Pancreas (tissue), 10 donors: ENCODE results near the gene CYTIP. TPM values are rescaled to one million over a fixed set of nuclear protein-coding genes. Genes with fewer than 3 reads are reported as not detected.

Experiments
- ATAC-seq, 4 donors: fragments of 200-7000 bp; cut with Tn5 transposase; one replicate each; pipeline versions ENCODE4 v1.8.0 to v1.9.1; 2020; ENCODE audit warnings: mild to moderate bottlenecking in 4 of 4, moderate library complexity in 4 of 4
- DNase-seq, 6 donors: peaks; one replicate each; pipeline ENCODE4 v3.0.0-alpha.2; 2020
- FAIRE-seq: peaks from 2 replicates; lab custom pipeline; 2012; peaks lifted over from hg19 to GRCh38; lab: Jason Lieb, UNC
- H3K27ac ChIP-seq, 4 donors: fragments of 200-600 bp; sonication (generic); 1 replicate in 3 of 4; 2 replicates in 1 of 4; pipeline versions ENCODE4 v1.5.0 to v1.8.0; 2020
- H3K27me3 ChIP-seq, 4 donors: fragments of 200-600 bp; one replicate each; pipeline ENCODE4 v1.8.0; 2021
- H3K36me3 ChIP-seq, 3 donors: fragments of 200-600 bp; sonication (generic) in 1 of 3; one replicate each; pipeline versions ENCODE4 v1.5.0 to v1.8.0; 2020 to 2021
- H3K4me1 ChIP-seq, 3 donors: fragments of 200-600 bp; one replicate each; pipeline ENCODE4 v1.8.0; 2021
- H3K4me3 ChIP-seq, 4 donors: fragments of 200-600 bp; sonication (generic) in 2 of 4; one replicate each; pipeline versions ENCODE4 v1.5.0 to v1.8.0; 2020 to 2021
- H3K9me3 ChIP-seq, 4 donors: fragments of 200-600 bp; one replicate each; pipeline ENCODE4 v1.8.0; 2021
- CTCF ChIP-seq, 4 donors: fragments of 200-600 bp; sonication (generic) in 3 of 4; IDR thresholded peaks; one replicate each; pipeline versions ENCODE4 v1.5.0 to v1.8.0; 2021; ENCODE audit warnings: antibody characterized with exemption in 4 of 4
- WGBS, 2 donors: extraction: QIAGEN DNeasy Blood & Tissue Kit; methylation state at CpG; one replicate each; pipeline ENCODE4 v1.1.7; 2013; 5-methylcytosine and 5-hydroxymethylcytosine counted together
- intact Hi-C, 3 donors: fragments of 100-400 bp; cut with DNase I; formaldehyde crosslinking; loops; one replicate each; pipeline versions ENCODE4 v1.11.1 to v1.14.2; 2022
- polyA plus RNA-seq, 2 donors: library from polyadenylated mRNA; stranded (reverse); fragments of 200-250 nt; gene quantifications; one replicate each; pipeline ENCODE4 v1.2.3, GENCODE V29; 2013
- total RNA-seq, 6 donors: library from RNA; stranded (reverse); fragmentation: NEBNext Ultra II Directional in 4 of 6; extraction: Animal tissue kit (Norgen Biotek cat#: 25700) in 4 of 6; gene quantifications; one replicate each; pipeline versions ENCODE4 v1.2.1 to v1.2.4, GENCODE V29; 2021 to 2023
- donor health status: healthy with polysubstance abuse.
- donor health status: DM: no; HTN: no; CAD: no; lungs with moderate emphysema.
- donor health status: DM: no; HTN: no; CAD: no.
- donor health status: control.
- donor health status: control.
- donor health status: Bipolar disorder and iron deficiency.
- donor health status: DM: yes; HTN: yes; CAD: no.
- donor health status: DM: no; HTN: no; CAD: no.
- donor health status: DM: no; HTN: no; CAD: no.
- donor health status: DM: yes; HTN: yes; CAD: no.

The CYTIP gene
- total and polyA plus RNA-seq, 8 donors = 0.47 to 6.4 (median 2.7) TPM

GRCh38 chr2:157479081-157480027 lies 35.5 kb upstream of the CYTIP start:
- no peak overlapping the region for H3K27ac ChIP-seq
- H3K9me3 ChIP-seq = no peaks in the 10 kb centered on the region
- WGBS, 2 donors = 90 to 95% methylated on average over 7 of the region's 7 CpGs
- no peak for TF ChIP-seq CTCF (IDR thresholded peaks at IDR 0.05)
- ATAC-seq = peak in 2 of 4 donors; percentile 27 to 42
- no peak for FAIRE-seq
- peaks cover 0 to 5% (median 0%) of the 10 kb centered on the region in 3 donors for H3K4me1 ChIP-seq
- intact Hi-C loops = no loop called here
- no peak for DNase-seq
- H3K4me3 ChIP-seq = no peak overlapping the region
- no peaks in the 10 kb centered on the region for H3K27me3 ChIP-seq
- H3K36me3 ChIP-seq = no peaks in the 10 kb centered on the region

GRCh38 chr2:157477919-157478318 lies 34.0 kb upstream of the CYTIP start:
- Histone ChIP-seq H3K4me3 (no peak overlapping the region), H3K27ac (no peak overlapping the region), H3K9me3 (no peaks in the 10 kb centered on the region), H3K27me3 (no peaks in the 10 kb centered on the region), H3K4me1 (peaks cover 0 to 5% (median 0%) of the 10 kb centered on the region in 3 donors), H3K36me3 (no peaks in the 10 kb centered on the region)
- DNase-seq = no peak
- ATAC-seq = no peak
- no peak for FAIRE-seq
- TF ChIP-seq CTCF (IDR thresholded peaks at IDR 0.05) = no peak
- intact Hi-C loops = no loop called here

DNA sequence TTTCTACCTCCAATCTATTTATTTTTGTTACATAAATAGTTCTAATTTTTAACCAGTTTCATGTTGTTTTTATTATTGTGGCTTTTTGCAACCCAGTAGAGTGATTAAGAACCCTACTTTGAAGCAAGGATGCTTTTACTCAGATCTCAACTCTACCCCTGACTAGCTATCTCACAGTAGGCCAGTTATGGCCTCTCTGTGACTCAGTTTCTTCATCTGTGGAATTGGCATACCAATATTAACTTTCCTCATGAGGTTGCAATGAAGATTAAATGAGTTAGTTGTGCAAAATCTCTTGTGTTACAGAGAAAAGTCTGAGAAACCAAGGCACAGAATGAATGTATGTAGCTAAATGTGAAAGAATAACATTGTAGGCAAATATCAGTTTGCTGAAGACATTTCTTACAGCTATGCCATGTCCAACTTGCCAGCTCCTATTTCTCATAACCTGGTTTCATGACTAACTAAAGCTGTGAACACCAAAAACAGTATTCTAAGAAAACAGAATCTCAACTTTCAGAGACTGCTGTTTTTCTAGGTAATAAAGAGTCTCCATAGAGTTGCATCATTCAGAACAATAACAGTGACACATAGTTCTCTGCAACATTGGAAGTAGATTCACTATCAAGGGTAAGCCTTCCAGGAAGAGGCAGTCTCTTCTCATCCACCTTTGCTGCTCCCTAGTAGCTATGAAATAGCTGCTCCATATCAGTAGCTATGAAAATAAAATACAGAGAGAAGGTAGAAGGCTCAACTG lies 33.2 kb upstream of the CYTIP start:
- ATAC-seq (no peak), DNase-seq (no peak), FAIRE-seq (no peak)
- H3K36me3 ChIP-seq = no peaks in the 10 kb centered on the region
- no peaks in the 10 kb centered on the region for H3K9me3 ChIP-seq
- intact Hi-C loops = no loop called here
- no peak for TF ChIP-seq CTCF (IDR thresholded peaks at IDR 0.05)
- H3K4me3 ChIP-seq = no peak overlapping the region
- peaks cover 0 to 5% (median 0%) of the 10 kb centered on the region in 3 donors for H3K4me1 ChIP-seq
- H3K27me3 ChIP-seq = no peaks in the 10 kb centered on the region
- no peak overlapping the region for H3K27ac ChIP-seq

DNA sequence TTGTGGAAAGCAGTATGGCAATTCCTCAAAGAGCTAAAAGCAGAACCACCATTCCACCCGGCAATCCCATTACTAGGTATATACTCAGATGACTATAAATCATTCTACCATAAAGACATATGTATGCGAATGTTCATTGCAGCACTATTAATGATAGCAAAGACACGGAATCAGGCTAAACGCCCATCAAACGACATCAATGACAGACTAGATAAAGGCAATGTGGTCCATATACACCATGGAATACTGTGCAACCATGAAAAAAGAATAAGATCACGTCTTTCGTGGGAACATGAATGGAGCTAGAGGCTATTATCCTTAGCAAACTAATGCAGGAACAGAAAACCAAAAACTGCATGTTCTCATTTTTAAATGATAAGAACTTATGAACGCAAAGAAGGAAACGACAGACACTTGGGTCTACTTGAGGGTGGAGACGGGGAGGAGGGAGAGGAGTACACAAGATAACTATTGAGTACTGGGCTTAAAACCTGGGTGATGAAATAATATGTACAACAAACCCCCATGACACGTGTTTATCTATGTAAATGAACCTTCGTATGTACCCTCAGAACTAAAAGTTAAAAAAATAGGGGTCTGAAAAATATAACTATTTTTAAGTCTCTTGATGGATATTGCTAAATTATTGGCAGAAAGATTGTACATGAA lies 32.0 kb upstream of the CYTIP start:
- WGBS, 2 donors = 91% methylated on average over 12 of the region's 12 CpGs
- Histone ChIP-seq H3K36me3 (no peaks in the 10 kb centered on the region), H3K4me1 (peaks cover 0 to 5% (median 0%) of the 10 kb centered on the region in 3 donors), H3K27me3 (no peaks in the 10 kb centered on the region), H3K4me3 (no peak overlapping the region), H3K9me3 (no peaks in the 10 kb centered on the region), H3K27ac (no peak overlapping the region)
- TF ChIP-seq CTCF (IDR thresholded peaks at IDR 0.05) = no peak
- DNase-seq = no peak
- ATAC-seq = no peak
- no peak for FAIRE-seq
- intact Hi-C loops = no loop called here
